Measurements from ENCODE around the gene AMOT.

Gene AMOT

DNA sequence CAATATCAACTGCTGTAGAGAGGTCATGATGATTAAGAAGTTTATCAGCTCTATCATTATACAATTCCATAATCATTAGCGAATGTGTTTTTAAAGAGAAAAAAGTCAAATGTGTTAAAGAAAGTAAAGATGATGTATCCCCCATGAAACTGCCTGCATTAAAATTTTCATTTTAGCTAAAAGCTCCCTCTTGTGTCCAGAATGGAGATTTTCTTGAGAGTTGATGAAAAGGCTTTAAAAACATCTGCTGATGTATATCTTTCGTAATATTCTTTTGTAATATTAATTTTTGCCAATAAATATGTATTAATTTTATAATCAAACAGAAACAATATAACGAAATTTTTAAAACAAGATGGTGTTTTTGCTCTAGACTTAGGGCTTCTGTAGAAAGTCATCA is 108.8 kb downstream of the AMOT start:
- DNase-seq = peak in 1 of 2 donors; percentile 5

All from CD4-positive, alpha-beta T cell treated with Interferon alpha-2 for 1 hour (primary cell).